RCC 7860 (cell line): Measurements from ENCODE around the gene PFDN2.

ENCODE experiments used
- DNase-seq: peaks from one replicate; pipeline ENCODE4 v3.0.0-alpha.2; 2015; ENCODE audit warnings: low spot score
- FAIRE-seq: peaks from 2 replicates; lab custom pipeline; 2012; peaks lifted over from hg19 to GRCh38; lab: Jason Lieb, UNC

PFDN2 gene

GRCh38 chr1:161106431-161106830 is 11.4 kb downstream of the PFDN2 start:
- FAIRE-seq (no peak), DNase-seq (no peak)

DNA sequence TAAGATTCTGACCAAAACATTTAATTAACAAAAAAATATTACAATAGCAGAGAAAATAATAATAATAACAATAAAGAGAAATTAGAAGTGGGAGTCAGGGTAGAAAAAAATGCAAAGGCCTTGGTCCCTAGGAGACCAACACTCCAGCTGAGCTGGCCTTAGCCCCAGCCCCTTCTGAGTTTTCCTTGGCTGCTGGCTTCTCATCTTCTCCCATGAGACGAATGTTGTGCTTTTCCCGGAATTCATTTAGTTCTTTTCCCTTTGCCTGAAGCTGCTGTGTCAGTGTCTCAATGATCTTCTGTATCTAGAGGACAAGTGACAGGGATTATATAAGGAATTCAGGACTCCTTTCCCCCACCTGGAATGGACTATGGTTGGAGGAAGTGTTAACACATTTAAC is 17.3 kb downstream of the PFDN2 start:
- FAIRE-seq: no peak
- no peak for DNase-seq

GRCh38 chr1:161099090-161099802 is 18.6 kb downstream of the PFDN2 start:
- FAIRE-seq: no peak

GRCh38 chr1:161098210-161099068 is 19.4 kb downstream of the PFDN2 start, which contains the start of gene KLHDC9:
TSS of gene KLHDC9 (plus strand) at chr1:161098361. CDS start at chr1:161098536, 175 bp downstream.
- peak; percentile 66 for DNase-seq
- no peak for FAIRE-seq

More at GRCh38 chr1:161099090-161099802, 18.6 kb downstream of the PFDN2 start:
- DNase-seq: no peak

DNA sequence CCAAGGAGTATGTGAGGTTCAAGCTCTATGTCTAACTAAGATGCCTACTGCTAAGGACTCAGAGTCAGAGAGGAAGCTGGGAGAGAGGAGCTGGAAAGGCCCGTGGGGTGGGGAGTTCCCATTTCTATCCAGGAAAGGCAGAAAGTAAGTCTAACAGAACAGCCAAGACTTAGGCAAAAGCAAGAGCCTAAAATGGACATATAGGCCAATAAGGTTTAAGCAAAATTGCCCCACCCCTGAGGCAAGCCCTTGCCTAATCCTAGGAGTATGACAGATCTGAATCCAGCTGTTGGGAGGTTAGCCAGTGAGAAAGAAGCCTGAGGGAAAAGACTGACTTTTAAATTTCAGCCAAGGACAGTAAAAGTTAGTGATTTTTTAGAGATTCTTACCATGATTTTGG is 21.3 kb downstream of the PFDN2 start:
- DNase-seq (no peak), FAIRE-seq (no peak)

GRCh38 chr1:161096015-161096414 is 21.8 kb downstream of the PFDN2 start:
- DNase-seq: no peak
- FAIRE-seq: no peak

GRCh38 chr1:161095230-161095629 is 22.6 kb downstream of the PFDN2 start:
- FAIRE-seq (no peak), DNase-seq (no peak)

- DNase-seq (no peak), FAIRE-seq (no peak)
These were observed 23.4 kb downstream of the PFDN2 start for GRCh38 chr1:161094481-161094880.

DNA sequence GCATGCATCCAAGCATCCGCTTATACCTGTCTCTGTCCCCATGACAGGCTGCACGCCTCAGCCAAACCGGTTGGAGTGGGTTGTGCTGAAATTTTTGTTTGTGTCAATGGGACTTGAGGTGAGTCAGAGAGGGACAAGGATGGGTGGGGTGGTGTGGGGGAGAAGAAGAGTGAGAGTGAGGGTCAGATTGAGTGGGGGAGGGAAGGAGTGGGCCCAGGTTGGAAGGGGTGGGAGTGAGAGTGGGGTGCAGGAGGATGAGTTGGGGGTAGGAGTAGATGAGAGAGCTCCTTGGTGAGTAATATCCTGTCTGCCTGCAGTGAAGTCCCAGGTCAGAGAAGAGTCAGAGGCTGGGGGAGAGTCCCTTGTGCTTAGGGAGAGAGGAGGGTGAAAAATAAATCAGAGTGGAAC is 25.2 kb downstream of the PFDN2 start:
- DNase-seq: peak; percentile 57
- FAIRE-seq: no peak

DNA sequence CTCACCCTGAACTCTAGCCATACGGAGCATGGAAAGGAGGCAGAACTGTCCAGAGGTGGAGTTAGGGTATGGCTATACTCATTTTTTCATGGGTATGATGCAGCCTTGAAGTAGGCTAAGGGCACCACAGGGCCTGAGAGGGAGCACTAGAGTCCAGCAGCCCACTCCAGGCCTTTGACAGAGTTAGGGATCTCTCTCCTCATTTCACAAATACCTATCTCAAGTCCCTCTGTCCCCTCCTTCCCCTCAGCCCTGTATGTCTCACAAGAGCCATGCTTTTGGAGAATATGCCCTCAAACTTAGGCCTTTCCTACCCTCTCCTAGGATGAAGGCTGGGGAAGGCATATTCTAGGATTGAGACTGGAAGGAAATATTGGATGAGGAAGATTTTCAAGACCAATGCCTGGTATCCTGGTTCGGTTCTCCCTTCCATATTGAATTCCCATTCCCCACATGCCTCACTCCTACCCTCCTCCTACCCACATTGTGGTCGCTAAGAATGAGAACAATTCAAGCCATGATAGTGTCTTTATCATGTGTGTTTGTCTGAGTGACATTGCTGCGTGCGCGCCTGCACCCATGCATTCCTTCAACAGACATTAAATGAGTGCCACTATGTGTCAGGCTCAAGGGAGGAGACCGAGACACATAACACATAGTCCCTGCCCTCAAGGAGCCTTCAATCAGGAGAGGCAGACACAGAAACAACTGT is 25.9 kb downstream of the PFDN2 start:
- DNase-seq: no peak
- no peak for FAIRE-seq

GRCh38 chr1:161091093-161091492 is 26.7 kb downstream of the PFDN2 start:
- FAIRE-seq (no peak), DNase-seq (no peak)

DNA sequence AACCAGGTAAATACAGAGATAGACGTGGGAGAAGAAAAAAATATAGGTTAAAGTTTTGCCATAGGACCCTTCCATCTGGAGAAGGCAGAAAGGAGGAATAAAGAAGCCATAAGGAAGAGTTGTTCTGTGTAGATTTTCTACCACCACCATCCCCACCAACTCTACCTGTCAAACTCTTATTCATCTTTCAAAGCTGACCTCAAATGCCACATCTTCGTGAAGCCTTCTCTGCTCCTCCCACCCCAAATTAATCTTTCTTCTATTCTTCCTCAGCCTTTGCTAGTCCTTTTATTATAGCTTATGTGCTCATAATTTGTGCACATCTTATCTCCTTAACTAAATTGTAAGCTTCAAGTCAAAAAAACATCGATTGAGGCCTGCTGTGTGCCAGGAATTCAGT is 27.2 kb downstream of the PFDN2 start:
- FAIRE-seq: no peak
- no peak for DNase-seq

- no peak for FAIRE-seq
- no peak for DNase-seq
These were observed 27.9 kb downstream of the PFDN2 start for GRCh38 chr1:161089938-161090337.

GRCh38 chr1:161089251-161089924 is 28.4 kb downstream of the PFDN2 start, which contains the start of gene NECTIN4:
TSS of gene NECTIN4 (minus strand) at chr1:161089558. CDS start at chr1:161089296, 262 bp downstream.
- FAIRE-seq (no peak), DNase-seq (no peak)

DNA sequence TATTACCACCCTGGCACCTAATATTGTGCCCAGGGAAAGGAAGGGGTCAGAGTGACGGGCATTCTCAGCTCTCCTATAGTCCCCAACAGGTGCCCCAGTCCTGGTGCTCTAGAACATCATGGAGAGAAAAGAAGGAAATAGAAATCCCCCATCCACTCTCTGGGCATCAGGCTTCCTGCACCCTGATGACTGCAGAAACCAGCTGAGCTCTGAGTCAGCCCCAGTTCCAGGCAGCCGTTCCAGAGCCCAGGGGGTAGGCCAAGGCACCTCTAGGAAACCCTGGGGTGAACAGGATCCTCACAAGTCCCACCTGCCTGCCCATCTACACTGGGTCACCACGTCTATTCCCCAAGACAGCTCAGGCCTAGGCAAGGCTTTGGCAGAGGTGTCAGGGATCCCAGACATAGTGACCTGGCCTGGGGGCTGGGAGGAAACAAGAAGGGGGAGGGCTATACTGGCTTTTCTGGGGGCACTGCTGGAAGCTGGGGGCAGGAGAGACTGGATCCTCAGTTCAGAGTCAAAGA is 29.2 kb downstream of the PFDN2 start:
- FAIRE-seq (no peak), DNase-seq (peak; percentile 25)

- no peak for DNase-seq
- FAIRE-seq: no peak
These were observed 31.4 kb downstream of the PFDN2 start for GRCh38 chr1:161086457-161086856.

GRCh38 chr1:161085165-161085564 is 32.7 kb downstream of the PFDN2 start:
- FAIRE-seq: no peak
- no peak for DNase-seq

DNA sequence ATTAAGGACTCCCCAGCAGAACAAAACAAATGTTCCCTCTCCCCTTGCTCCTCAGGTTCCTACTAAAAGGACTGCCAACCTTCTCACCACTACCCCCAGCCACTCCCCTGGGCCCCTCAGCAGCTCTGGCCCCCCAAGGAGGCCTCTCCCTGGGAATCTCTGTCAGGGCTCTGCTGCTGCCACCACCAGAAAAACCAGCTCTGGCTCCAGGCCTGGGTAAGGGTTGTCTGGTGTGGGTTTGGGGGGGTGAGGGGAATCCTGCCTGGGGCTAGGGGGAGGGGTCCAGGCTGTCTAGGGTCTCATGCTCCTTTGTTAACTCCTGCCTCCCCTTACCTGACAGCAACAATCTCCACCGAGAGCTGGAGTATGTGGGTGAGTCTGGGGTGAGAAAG is 33.2 kb downstream of the PFDN2 start:
- no peak for FAIRE-seq
- DNase-seq: no peak

GRCh38 chr1:161083748-161084596 is 33.9 kb downstream of the PFDN2 start:
- no peak for FAIRE-seq
- DNase-seq: no peak
